Keratinocyte (primary cell): ENCODE measurements around the gene CD96. TPM values are rescaled to one million over a fixed set of nuclear protein-coding genes. Genes with fewer than 3 reads are reported as not detected.

Experiments used
- DNase-seq: peaks from one replicate; pipeline ENCODE4 v3.0.0-alpha.2; 2011; ENCODE audit warnings: low read depth, missing footprints, low spot score
- FAIRE-seq: peaks from 2 replicates; lab custom pipeline; 2011; peaks lifted over from hg19 to GRCh38; lab: Jason Lieb, UNC
- H2AFZ ChIP-seq: 2 replicates; pipeline ENCODE4 v1.6.0; 2012; ENCODE audit warnings: low read length, control low read depth, inconsistent platforms; ENCODE audit not compliant: control insufficient read depth
- H3K27ac ChIP-seq: 2 replicates; pipeline ENCODE4 v1.5.1; 2011; ENCODE audit warnings: low read length; ENCODE audit not compliant: control insufficient read depth, insufficient read depth
- H3K27me3 ChIP-seq: 3 replicates; pipeline ENCODE4 v1.6.0; 2011; ENCODE audit warnings: low read length; ENCODE audit not compliant: control insufficient read depth, insufficient read depth; ENCODE audit errors: extremely low read depth
- H3K36me3 ChIP-seq, 2 experiments: 2 replicates in 1 of 2; 3 replicates in 1 of 2; pipeline ENCODE4 v1.5.1; 2011; ENCODE audit warnings: low read length in 2 of 2, mild to moderate bottlenecking in 1 of 2; ENCODE audit not compliant: control insufficient read depth in 2 of 2, insufficient read depth in 2 of 2; ENCODE audit errors: extremely low read depth in 1 of 2
- H3K4me1 ChIP-seq: 3 replicates; pipeline ENCODE4 v1.5.1; 2011; ENCODE audit warnings: low read length; ENCODE audit not compliant: control insufficient read depth, insufficient read depth; ENCODE audit errors: extremely low read depth
- H3K4me2 ChIP-seq: 3 replicates; pipeline ENCODE4 v1.6.0; 2011; ENCODE audit warnings: low read depth, low read length; ENCODE audit not compliant: control insufficient read depth, insufficient read depth; ENCODE audit errors: extremely low read depth
- H3K4me3 ChIP-seq, 3 experiments: fragments of 200-600 bp in 1 of 3; sonication (generic) in 1 of 3; 2 replicates in 2 of 3; 3 replicates in 1 of 3; pipeline ENCODE4 v1.5.1; 2011 to 2016; ENCODE audit warnings: low read length in 3 of 3, mild to moderate bottlenecking in 3 of 3, control low read depth in 2 of 3, inconsistent platforms in 1 of 3, low read depth in 1 of 3, mixed read lengths in 1 of 3, mixed run types in 1 of 3, moderate library complexity in 1 of 3; ENCODE audit not compliant: control insufficient read depth in 2 of 3, insufficient read depth in 2 of 3; ENCODE audit errors: extremely low read depth in 1 of 3
- H3K79me2 ChIP-seq: 2 replicates; pipeline ENCODE4 v1.6.0; 2012; ENCODE audit warnings: low read length; ENCODE audit not compliant: control insufficient read depth, insufficient read depth
- H3K9ac ChIP-seq: 3 replicates; pipeline ENCODE4 v1.6.0; 2011; ENCODE audit warnings: low read length; ENCODE audit not compliant: control insufficient read depth, insufficient read depth; ENCODE audit errors: extremely low read depth
- H3K9me1 ChIP-seq: 3 replicates; pipeline ENCODE4 v1.6.0; 2011; ENCODE audit warnings: low read length; ENCODE audit not compliant: control insufficient read depth, insufficient read depth; ENCODE audit errors: extremely low read depth
- H3K9me3 ChIP-seq: 2 replicates; pipeline ENCODE4 v1.5.1; 2012; ENCODE audit warnings: low read depth, low read length; ENCODE audit not compliant: control insufficient read depth
- H4K20me1 ChIP-seq: 3 replicates; pipeline ENCODE4 v1.6.0; 2011; ENCODE audit warnings: low read length; ENCODE audit not compliant: control insufficient read depth, insufficient read depth; ENCODE audit errors: extremely low read depth
- EZH2 ChIP-seq: IDR thresholded peaks from one replicate; pipeline ENCODE4 v1.6.1; 2012; ENCODE audit warnings: inconsistent platforms, mild to moderate bottlenecking, low read length, moderate library complexity
- dilution Hi-C: fragments of 300-500 bp; cut with MboI; formaldehyde crosslinking; loops from one replicate; pipeline ENCODE4 v1.7.0; 2020; ENCODE audit warnings: low sequenced_read_pairs; ENCODE audit not compliant: extremely low pct_ligation_motif_present
- polyA plus RNA-seq, 5 experiments: library from polyadenylated mRNA; depleted of rRNA in 3 of 5; stranded (reverse) in 3 of 5; stranded (forward) in 1 of 5; unstranded in 1 of 5; fragments of >200 nt; gene quantifications; 1 replicate in 1 of 5; 2 replicates in 3 of 5; 3 replicates in 1 of 5; pipeline versions ENCODE4 v1.2.1 to v1.2.3, GENCODE V29; 2011 to 2012; ENCODE audit warnings: missing spikeins in 2 of 5, low read depth in 1 of 5, low replicate concordance in 1 of 5
- TF ChIP-seq, protein P1 (sequence below), 3 experiments: IDR thresholded peaks in 1 of 3; conservative IDR thresholded peaks in 1 of 3; optimal IDR thresholded peaks in 1 of 3; 2 replicates in 2 of 3; 3 replicates in 1 of 3; pipeline versions ENCODE3 to v1.5.1; 2011; ENCODE audit warnings: low read length in 3 of 3, mild to moderate bottlenecking in 3 of 3, moderate library complexity in 2 of 3, control low read depth in 1 of 3, inconsistent platforms in 1 of 3; ENCODE audit not compliant: insufficient read depth in 2 of 3; ENCODE audit errors: extremely low read depth in 1 of 3

The CD96 gene
- polyA plus RNA-seq, 1 donor (not counting 4 experiments of a cell fraction or from before 2014, with no cell fraction given) = 0.13 TPM

DNA sequence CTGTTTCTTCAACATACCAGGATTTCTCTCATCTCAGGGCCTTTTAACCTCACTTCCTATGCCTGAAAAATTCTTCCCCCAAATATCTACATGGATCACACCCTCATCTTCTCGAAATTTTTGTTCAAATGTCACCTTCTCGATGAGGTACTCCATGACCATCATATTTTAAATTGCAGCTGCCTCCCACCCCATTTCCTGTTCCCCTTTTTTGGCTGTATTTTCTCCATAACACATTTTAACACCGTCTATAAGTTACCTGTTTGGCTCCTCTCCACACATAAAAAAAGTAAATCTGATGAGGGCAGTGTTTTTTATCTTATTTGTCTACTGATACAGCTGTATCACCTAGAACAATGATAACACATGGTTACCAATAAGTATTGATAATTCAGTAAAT is 73.9 kb downstream of the CD96 start:
- DNase-seq = no peak
- no peaks in the 10 kb centered on the region for H3K9me3 ChIP-seq
- H3K9ac ChIP-seq = no peak overlapping the region
- no peaks in the 10 kb centered on the region for H3K9me1 ChIP-seq
- no peak for TF ChIP-seq EZH2
- TF ChIP-seq, protein P1, sequence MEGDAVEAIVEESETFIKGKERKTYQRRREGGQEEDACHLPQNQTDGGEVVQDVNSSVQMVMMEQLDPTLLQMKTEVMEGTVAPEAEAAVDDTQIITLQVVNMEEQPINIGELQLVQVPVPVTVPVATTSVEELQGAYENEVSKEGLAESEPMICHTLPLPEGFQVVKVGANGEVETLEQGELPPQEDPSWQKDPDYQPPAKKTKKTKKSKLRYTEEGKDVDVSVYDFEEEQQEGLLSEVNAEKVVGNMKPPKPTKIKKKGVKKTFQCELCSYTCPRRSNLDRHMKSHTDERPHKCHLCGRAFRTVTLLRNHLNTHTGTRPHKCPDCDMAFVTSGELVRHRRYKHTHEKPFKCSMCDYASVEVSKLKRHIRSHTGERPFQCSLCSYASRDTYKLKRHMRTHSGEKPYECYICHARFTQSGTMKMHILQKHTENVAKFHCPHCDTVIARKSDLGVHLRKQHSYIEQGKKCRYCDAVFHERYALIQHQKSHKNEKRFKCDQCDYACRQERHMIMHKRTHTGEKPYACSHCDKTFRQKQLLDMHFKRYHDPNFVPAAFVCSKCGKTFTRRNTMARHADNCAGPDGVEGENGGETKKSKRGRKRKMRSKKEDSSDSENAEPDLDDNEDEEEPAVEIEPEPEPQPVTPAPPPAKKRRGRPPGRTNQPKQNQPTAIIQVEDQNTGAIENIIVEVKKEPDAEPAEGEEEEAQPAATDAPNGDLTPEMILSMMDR (optimal IDR thresholded peaks at IDR 0.05 in 1 of 3, IDR thresholded peaks at IDR 0.05 in 1 of 3, conservative IDR thresholded peaks at IDR 0.05 in 1 of 3; ENCODE audit: extremely low read depth in 1 of 3, insufficient read depth in 2 of 3, low read length in 3 of 3) = no peak
- no peak overlapping the region for H3K4me3 ChIP-seq
- no peaks in the 10 kb centered on the region for H3K79me2 ChIP-seq
- no peaks in the 10 kb centered on the region for H4K20me1 ChIP-seq
- H2AFZ ChIP-seq = no peak overlapping the region
- no peak overlapping the region for H3K27ac ChIP-seq
- peaks cover 29% of the 10 kb centered on the region for H3K4me1 ChIP-seq
- dilution Hi-C loops = no loop called here
- H3K36me3 ChIP-seq = no peaks in the 10 kb centered on the region
- no peak for FAIRE-seq
- no peak overlapping the region for H3K4me2 ChIP-seq
- no peaks in the 10 kb centered on the region for H3K27me3 ChIP-seq

DNA sequence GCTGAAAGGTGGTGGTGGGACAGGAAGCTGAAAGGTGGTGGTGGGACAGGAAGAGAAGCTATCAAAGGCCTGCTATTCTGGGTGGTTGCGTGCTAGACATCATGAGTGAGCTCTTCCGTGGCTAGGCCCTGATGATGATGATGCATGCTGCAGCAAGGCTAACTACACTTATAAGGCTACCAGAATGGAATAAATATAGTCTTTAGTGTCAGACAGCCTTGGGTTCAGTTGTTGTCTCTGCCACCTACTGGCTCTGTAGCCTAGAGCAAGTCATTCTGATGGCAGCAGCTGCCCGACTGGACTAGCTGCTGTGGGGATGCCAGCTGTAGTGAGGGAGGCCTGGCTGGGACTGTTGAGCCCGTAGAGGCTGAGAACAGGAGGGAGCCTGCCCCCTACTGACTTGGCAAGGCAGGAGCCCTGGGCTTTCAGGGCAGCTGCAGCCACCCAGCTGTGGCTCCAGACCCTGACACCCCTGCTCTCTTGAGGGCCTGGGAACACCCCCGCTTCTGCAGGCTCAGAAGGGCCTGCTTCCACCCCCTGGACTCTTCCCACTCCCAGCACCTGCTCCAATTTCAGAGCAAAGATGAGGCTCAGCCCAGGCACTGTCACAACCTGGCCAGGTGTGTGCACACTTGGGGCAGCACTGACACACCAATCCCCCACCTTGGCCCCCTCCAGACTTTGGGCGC is 74.6 kb downstream of the CD96 start:
- Histone ChIP-seq H3K4me1 (peaks cover 23% of the 10 kb centered on the region), H3K9ac (no peak overlapping the region), H3K27ac (no peak overlapping the region), H4K20me1 (no peaks in the 10 kb centered on the region), H3K79me2 (no peaks in the 10 kb centered on the region), H3K4me2 (no peak overlapping the region), H3K9me3 (no peaks in the 10 kb centered on the region), H3K9me1 (no peaks in the 10 kb centered on the region), H2AFZ (no peak overlapping the region), H3K27me3 (no peaks in the 10 kb centered on the region), H3K36me3 (no peaks in the 10 kb centered on the region), H3K4me3 (no peak overlapping the region)
- no peak for FAIRE-seq
- TF ChIP-seq EZH2 = no peak
- TF ChIP-seq, protein P1 (optimal IDR thresholded peaks at IDR 0.05 in 1 of 3, IDR thresholded peaks at IDR 0.05 in 1 of 3, conservative IDR thresholded peaks at IDR 0.05 in 1 of 3; ENCODE audit: extremely low read depth in 1 of 3, insufficient read depth in 2 of 3, low read length in 3 of 3) = peak; percentile 19 to 70 (median 57)
- DNase-seq = no peak
- dilution Hi-C loops = no loop called here
